Endodermal cell (in vitro differentiated cells): ENCODE measurements around the gene PRIM2. TPM values are rescaled to one million over a fixed set of nuclear protein-coding genes. Genes with fewer than 3 reads are reported as not detected.
"Not testable (repeated sequence)": the region's sequence is repeated elsewhere in the genome, so short reads cannot be mapped to it uniquely, and the experiment has no call there.

Experiments
- DNase-seq: peaks from one replicate; pipeline ENCODE4 v3.0.0-alpha.2; 2017
- H3K27ac ChIP-seq: 2 replicates; pipeline ENCODE4 v1.5.1; 2013; ENCODE audit warnings: mild to moderate bottlenecking, low read depth, low read length, moderate library complexity
- H3K27me3 ChIP-seq: 2 replicates; pipeline ENCODE4 v1.6.1; 2013; ENCODE audit warnings: mild to moderate bottlenecking, low read length, moderate library complexity; ENCODE audit not compliant: insufficient read depth, control insufficient read depth, poor library complexity, severe bottlenecking
- H3K36me3 ChIP-seq: 2 replicates; pipeline ENCODE4 v1.7.0; 2013; ENCODE audit warnings: mild to moderate bottlenecking, low read length, moderate library complexity; ENCODE audit not compliant: control insufficient read depth, insufficient read depth
- H3K4me1 ChIP-seq: one replicate; pipeline ENCODE4 v1.7.0; 2013; ENCODE audit warnings: low read length; ENCODE audit not compliant: control insufficient read depth, insufficient read depth
- H3K4me3 ChIP-seq: 2 replicates; pipeline ENCODE4 v1.5.1; 2013; ENCODE audit warnings: mild to moderate bottlenecking, low read length, moderate library complexity
- H3K9ac ChIP-seq: 2 replicates; pipeline ENCODE4 v1.6.1; 2013; ENCODE audit warnings: mild to moderate bottlenecking, low read length, moderate library complexity; ENCODE audit not compliant: poor library complexity, severe bottlenecking; ENCODE audit errors: extremely low read depth
- H3K9me3 ChIP-seq: 2 replicates; pipeline ENCODE4 v1.6.1; 2013; ENCODE audit warnings: mild to moderate bottlenecking, low read length, moderate library complexity; ENCODE audit not compliant: control insufficient read depth
- H3K27ac Mint-ChIP-seq: 2 replicates; pipeline ENCODE4 v1.8.0; 2020; ENCODE audit warnings: mixed read lengths
- H3K27me3 Mint-ChIP-seq: 2 replicates; pipeline ENCODE4 v1.8.0; 2021; ENCODE audit warnings: mild to moderate bottlenecking, mixed read lengths; ENCODE audit not compliant: insufficient read depth
- H3K36me3 Mint-ChIP-seq: 2 replicates; pipeline ENCODE4 v1.8.0; 2020; ENCODE audit warnings: low read depth, mixed read lengths
- H3K4me1 Mint-ChIP-seq: 2 replicates; pipeline ENCODE4 v1.8.0; 2020; ENCODE audit warnings: mixed read lengths
- H3K4me3 Mint-ChIP-seq: 2 replicates; pipeline ENCODE4 v1.8.0; 2020; ENCODE audit warnings: mild to moderate bottlenecking, moderate library complexity, mixed read lengths
- H3K9me3 Mint-ChIP-seq: 2 replicates; pipeline ENCODE4 v1.8.0; 2020; ENCODE audit warnings: mild to moderate bottlenecking, mixed read lengths
- WGBS, 2 experiments: methylation state at CpG; one replicate each; pipeline versions ENCODE4 v1.1.5 to v1.1.7; 2013; ENCODE audit warnings: missing lambda C conversion rate in 2 of 2, mixed read lengths in 1 of 2; ENCODE audit not compliant: insufficient coverage in 1 of 2, insufficient read length in 1 of 2; 5-methylcytosine and 5-hydroxymethylcytosine counted together
- total RNA-seq, 2 donors: library from RNA; stranded (reverse); fragmentation: NEBNext Ultra II Directional in 1 of 2; extraction: Animal tissue kit (Norgen Biotek cat#: 25700) in 1 of 2; gene quantifications; 2 replicates in 1 of 2; 3 replicates in 1 of 2; pipeline ENCODE4 v1.2.1, GENCODE V29; 2021
- TF ChIP-seq, protein P1 (sequence below): fragments of 200-600 bp; sonication (generic); conservative IDR thresholded peaks from 2 replicates; pipeline ENCODE4 v1.5.0; 2021; ENCODE audit warnings: antibody characterized with exemption, mild to moderate bottlenecking

PRIM2 gene
- total RNA-seq, 2 donors from 2014 or later = 30.9 to 43.1 TPM

DNA sequence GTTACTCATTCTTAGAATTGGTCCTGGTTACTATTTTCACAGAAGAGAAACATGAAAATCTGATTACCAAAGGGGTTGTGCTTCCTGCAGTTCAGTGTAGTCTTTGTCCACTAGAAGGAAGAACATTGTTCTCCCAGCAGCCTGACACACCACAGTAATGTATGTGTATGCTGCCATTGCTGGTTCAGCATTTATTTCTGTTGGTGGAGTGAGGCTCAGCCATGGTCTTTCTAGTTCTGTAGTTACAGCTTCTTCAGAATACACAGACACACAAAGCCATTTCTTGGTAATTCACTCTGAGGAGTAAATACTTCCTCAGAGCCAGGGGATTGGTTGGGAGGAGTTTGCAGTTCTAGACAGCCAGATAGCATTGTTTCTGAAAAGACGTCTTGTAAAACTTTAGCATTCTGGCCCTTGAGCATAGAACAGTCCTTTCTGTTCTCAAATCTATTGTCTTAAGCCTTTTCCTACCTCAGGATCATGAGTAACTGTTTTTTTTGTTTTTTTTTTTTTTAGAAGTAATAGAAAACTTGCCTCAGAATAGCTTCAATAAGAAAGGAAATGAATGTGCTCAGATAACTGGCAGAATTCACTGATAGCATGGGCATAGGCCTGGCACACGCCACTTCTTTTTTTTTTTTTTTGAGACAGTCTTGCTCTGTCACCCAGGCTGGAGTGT lies 128.5 kb downstream of the PRIM2 start:
- not testable (repeated sequence) for H3K27me3 Mint-ChIP-seq, DNase-seq, H3K27me3 ChIP-seq, H3K36me3 Mint-ChIP-seq, H3K36me3 ChIP-seq, H3K4me1 ChIP-seq, H3K9ac ChIP-seq, H3K4me3 ChIP-seq, H3K27ac Mint-ChIP-seq, H3K4me1 Mint-ChIP-seq, H3K4me3 Mint-ChIP-seq, H3K27ac ChIP-seq
- H3K9me3 ChIP-seq = peaks cover 15% of the 10 kb centered on the region
- 80 to 88% methylated on average over 1 to 2 of the region's 2 CpGs for WGBS, 2 experiments
- H3K9me3 Mint-ChIP-seq = peaks cover 13% of the 10 kb centered on the region

DNA sequence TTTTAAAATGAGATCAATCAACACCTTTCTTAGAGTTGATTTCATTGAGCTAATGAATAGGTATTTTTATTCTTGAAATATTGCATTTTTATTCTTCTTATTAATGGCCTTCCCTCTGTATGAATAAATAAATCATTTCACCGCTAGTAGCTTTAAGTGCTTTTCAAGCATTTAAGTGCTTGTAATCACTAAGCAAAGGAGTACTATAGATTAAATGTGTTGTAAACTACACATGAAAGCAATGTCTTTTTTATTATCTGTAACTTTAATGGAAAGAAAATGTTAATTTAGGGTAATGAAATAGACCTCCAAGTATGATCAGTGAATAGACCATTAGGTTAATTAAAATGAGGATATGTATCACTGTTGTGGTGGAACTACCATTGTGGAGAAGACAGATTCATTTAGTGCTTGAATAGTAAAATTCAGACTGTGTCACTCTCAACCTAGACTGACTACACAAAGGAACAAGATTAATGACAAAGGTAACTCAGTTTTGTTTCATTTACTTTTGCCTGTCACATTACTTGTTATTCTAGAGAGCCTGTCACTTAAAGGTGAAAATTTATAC lies 132.2 kb downstream of the PRIM2 start:
- not testable (repeated sequence) for H3K27me3 Mint-ChIP-seq, H3K36me3 ChIP-seq, H3K27ac ChIP-seq, H3K9ac ChIP-seq, H3K4me3 ChIP-seq, H3K4me3 Mint-ChIP-seq, H3K27ac Mint-ChIP-seq, H3K27me3 ChIP-seq, H3K4me1 Mint-ChIP-seq, H3K4me1 ChIP-seq, DNase-seq
- WGBS, 2 experiments = no CpG with 5 or more reads among the region's 1 CpG
- H3K9me3 Mint-ChIP-seq = peaks cover 27% of the 10 kb centered on the region
- H3K36me3 Mint-ChIP-seq = peaks cover 14% of the 10 kb centered on the region
- peaks cover 15% of the 10 kb centered on the region for H3K9me3 ChIP-seq

DNA sequence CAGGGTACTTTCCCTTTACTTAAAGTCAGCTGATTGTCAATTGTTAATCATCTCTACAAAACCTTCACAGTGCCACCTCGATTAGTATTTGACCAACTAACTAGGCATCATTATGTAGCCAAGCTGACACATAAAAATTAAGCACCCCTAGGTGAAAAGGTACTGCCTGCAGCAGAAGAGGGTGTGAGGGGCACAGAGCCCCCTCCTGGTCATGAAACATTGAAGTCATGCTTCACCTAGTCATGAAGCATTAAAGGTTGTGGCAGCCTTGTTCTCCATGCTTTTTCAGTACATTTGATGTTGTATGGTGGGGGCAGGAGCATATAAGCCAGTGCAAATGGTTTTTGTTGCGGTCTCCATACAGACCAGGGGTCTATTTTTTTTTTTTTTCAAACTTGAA lies 142.4 kb downstream of the PRIM2 start:
- WGBS, 2 experiments = 100% methylated on average over 2 of the region's 2 CpGs; no CpG with 5 or more reads in 1 of the 2 experiments

DNA sequence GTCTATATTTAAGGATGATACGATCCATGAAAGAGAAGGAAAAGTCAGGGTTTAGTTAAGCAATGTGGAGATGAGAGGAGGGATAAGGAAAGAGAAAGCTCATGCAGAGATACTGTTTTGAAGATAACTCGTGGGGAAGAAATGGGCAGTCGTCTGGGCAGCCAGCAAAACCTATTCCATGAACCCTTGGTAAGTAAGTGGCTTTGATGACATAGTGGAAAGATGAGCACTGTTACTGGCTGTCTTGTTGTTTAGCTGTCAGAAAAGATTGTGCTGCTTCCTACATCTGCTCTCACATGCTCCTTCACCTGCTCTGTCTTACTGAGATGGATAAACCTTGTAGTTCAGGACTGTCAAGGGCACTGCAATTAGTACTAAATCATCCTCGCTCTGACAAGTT lies 143.6 kb downstream of the PRIM2 start:
- not testable (repeated sequence) for H3K27me3 ChIP-seq, H3K36me3 ChIP-seq, H3K9me3 ChIP-seq, DNase-seq, H3K4me3 Mint-ChIP-seq, H3K9ac ChIP-seq, H3K27me3 Mint-ChIP-seq, H3K27ac Mint-ChIP-seq, H3K4me1 ChIP-seq, H3K4me3 ChIP-seq, H3K27ac ChIP-seq
- Mint-ChIP-seq H3K36me3 (peaks cover 16% of the 10 kb centered on the region), H3K9me3 (peaks cover 17% of the 10 kb centered on the region), H3K4me1 (peaks cover 33% of the 10 kb centered on the region)
- WGBS, 2 experiments = 96 to 100% methylated on average over 1 to 4 of the region's 4 CpGs

More for the DNA sequence above, 142.4 kb downstream of the PRIM2 start:
- peaks cover 23% of the 10 kb centered on the region for H3K9me3 Mint-ChIP-seq
- H3K27me3 ChIP-seq, H3K27me3 Mint-ChIP-seq, H3K27ac ChIP-seq, H3K4me3 ChIP-seq, H3K27ac Mint-ChIP-seq, H3K9me3 ChIP-seq, H3K4me1 ChIP-seq, H3K4me3 Mint-ChIP-seq, H3K9ac ChIP-seq, H3K36me3 ChIP-seq: not testable (repeated sequence)
- H3K36me3 Mint-ChIP-seq = peaks cover 19% of the 10 kb centered on the region
- DNase-seq = peak; percentile 47
- TF ChIP-seq, protein P1, sequence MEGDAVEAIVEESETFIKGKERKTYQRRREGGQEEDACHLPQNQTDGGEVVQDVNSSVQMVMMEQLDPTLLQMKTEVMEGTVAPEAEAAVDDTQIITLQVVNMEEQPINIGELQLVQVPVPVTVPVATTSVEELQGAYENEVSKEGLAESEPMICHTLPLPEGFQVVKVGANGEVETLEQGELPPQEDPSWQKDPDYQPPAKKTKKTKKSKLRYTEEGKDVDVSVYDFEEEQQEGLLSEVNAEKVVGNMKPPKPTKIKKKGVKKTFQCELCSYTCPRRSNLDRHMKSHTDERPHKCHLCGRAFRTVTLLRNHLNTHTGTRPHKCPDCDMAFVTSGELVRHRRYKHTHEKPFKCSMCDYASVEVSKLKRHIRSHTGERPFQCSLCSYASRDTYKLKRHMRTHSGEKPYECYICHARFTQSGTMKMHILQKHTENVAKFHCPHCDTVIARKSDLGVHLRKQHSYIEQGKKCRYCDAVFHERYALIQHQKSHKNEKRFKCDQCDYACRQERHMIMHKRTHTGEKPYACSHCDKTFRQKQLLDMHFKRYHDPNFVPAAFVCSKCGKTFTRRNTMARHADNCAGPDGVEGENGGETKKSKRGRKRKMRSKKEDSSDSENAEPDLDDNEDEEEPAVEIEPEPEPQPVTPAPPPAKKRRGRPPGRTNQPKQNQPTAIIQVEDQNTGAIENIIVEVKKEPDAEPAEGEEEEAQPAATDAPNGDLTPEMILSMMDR = peak; percentile 62
- peaks cover 33% of the 10 kb centered on the region for H3K4me1 Mint-ChIP-seq

DNA sequence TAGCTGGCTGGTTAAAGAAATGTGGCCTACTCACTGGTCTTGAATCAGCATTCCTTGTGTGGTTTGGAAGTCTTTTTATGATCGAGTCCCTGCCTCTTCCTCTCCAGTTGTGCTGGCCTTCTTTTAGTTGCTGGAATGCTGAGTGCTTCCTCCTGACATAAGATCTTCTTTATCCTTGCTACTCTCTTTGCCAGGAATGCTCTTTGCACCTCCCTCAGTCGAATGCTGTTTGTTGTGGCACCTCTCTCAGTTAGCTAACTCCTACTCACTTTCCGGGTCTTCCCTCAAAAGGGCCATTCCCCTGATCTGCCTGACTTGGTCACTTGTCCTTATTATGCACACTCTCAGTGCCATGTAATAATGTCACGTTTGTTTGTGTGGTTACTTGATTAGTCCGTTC lies 146.4 kb downstream of the PRIM2 start:
- not testable (repeated sequence) for H3K36me3 ChIP-seq, H3K9ac ChIP-seq, H3K27ac ChIP-seq, DNase-seq, H3K27me3 ChIP-seq, H3K36me3 Mint-ChIP-seq, H3K27me3 Mint-ChIP-seq, H3K4me3 ChIP-seq, H3K4me3 Mint-ChIP-seq, H3K9me3 ChIP-seq, H3K4me1 ChIP-seq
- Mint-ChIP-seq H3K27ac (peak overlapping the region; percentile 67), H3K4me1 (peaks cover 30% of the 10 kb centered on the region), H3K9me3 (peaks cover 13% of the 10 kb centered on the region)
- 60 to 91% methylated on average over 1 to 5 of the region's 5 CpGs for WGBS, 2 experiments

DNA sequence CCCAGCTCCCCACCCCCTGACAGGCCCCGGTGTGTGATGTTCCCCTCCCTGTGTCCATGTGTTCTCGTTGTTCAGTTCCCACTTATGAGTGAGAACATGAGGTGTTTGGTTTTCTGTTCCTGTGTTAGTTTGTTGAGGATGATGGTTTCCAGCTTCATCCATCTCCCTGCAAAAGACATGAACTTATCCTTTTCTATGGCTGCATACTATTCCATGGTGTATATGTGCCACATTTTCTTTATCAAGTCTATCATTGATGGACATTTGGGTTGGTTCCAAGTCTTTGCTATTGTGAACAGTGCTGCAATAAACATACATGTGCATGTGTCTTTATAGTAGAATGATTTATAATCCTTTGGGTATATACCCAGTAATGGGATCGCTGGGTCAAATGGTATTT lies 148.5 kb downstream of the PRIM2 start:
- H3K9ac ChIP-seq, DNase-seq, H3K4me3 ChIP-seq, H3K27me3 ChIP-seq, H3K27ac Mint-ChIP-seq, H3K9me3 ChIP-seq, H3K4me1 ChIP-seq, H3K36me3 Mint-ChIP-seq, H3K27ac ChIP-seq, H3K27me3 Mint-ChIP-seq, H3K36me3 ChIP-seq, H3K4me3 Mint-ChIP-seq: not testable (repeated sequence)
- peaks cover 13% of the 10 kb centered on the region for H3K9me3 Mint-ChIP-seq
- H3K4me1 Mint-ChIP-seq = peaks cover 28% of the 10 kb centered on the region
- WGBS, 2 experiments = 100% methylated on average over 1 of the region's 3 CpGs; no CpG with 5 or more reads in 1 of the 2 experiments
